Activated CD4-positive, alpha-beta T cell treated with anti-CD3 and anti-CD28 coated beads for 36 hours (primary cell): ENCODE measurements around the gene MYG1. TPM values are rescaled to one million over a fixed set of nuclear protein-coding genes. Genes with fewer than 3 reads are reported as not detected.

Experiments
- ATAC-seq: fragments of 200-7000 bp; cut with Tn5 transposase; one replicate; pipeline ENCODE4 v1.10.0; 2021; ENCODE audit warnings: mild to moderate bottlenecking, moderate library complexity
- CTCF ChIA-PET: fragments of 350-600 bp; sonication (Branson Sonifier 250); formaldehyde crosslinking; loops from one replicate; lab custom pipeline; 2021; ENCODE audit warnings: antibody characterized with exemption; lab: Charles Lee
- POLR2A ChIA-PET: fragments of 350-600 bp; sonication (Branson Sonifier 250); formaldehyde crosslinking; loops from one replicate; lab custom pipeline; 2021; ENCODE audit warnings: antibody characterized with exemption, inconsistent platforms; lab: Charles Lee
- DNase-seq: peaks from one replicate; pipeline ENCODE4 v3.0.0-alpha.2; 2020
- H3K27ac Mint-ChIP-seq: one replicate; pipeline ENCODE4 v1.8.0; 2021; ENCODE audit warnings: mixed read lengths
- H3K27me3 Mint-ChIP-seq: one replicate; pipeline ENCODE4 v1.8.0; 2021; ENCODE audit warnings: mixed read lengths
- H3K36me3 Mint-ChIP-seq: one replicate; pipeline ENCODE4 v1.8.0; 2021; ENCODE audit warnings: low read depth, mixed read lengths
- H3K4me1 Mint-ChIP-seq: one replicate; pipeline ENCODE4 v1.8.0; 2021; ENCODE audit warnings: mixed read lengths
- H3K4me3 Mint-ChIP-seq: one replicate; pipeline ENCODE4 v1.8.0; 2021; ENCODE audit warnings: mild to moderate bottlenecking, moderate library complexity, mixed read lengths
- H3K9me3 Mint-ChIP-seq: one replicate; pipeline ENCODE4 v1.8.0; 2021; ENCODE audit warnings: low read depth, mixed read lengths
- intact Hi-C, 2 experiments: fragments of 100-400 bp; cut with DNase I in 1 of 2; cut with micrococcal nuclease in 1 of 2; formaldehyde crosslinking; loops; one replicate each; pipeline versions ENCODE4 v1.14.2 to v1.15.1; 2022 to 2024; cut with DNase I, micrococcal nuclease
- total RNA-seq, 2 experiments: library from RNA; stranded (reverse); gene quantifications; one replicate each; pipeline ENCODE4 v1.2.3, GENCODE V29; 2021

The MYG1 gene
- total RNA-seq, 2 experiments from 2014 or later = 61.9 to 68.8 TPM

GRCh38 chr12:53347905-53348304 lies 48.4 kb downstream of the MYG1 start:
- no peaks in the 10 kb centered on the region for H3K9me3 Mint-ChIP-seq
- CTCF ChIA-PET = interaction anchor here (0.6 to 6.1 kb wide), 8 partner anchors 16 to 146 kb away, joined by 3 to 77 read pairs (median 4); partner anchors contain the start of gene AAAS
- no peak overlapping the region for H3K27ac Mint-ChIP-seq
- POLR2A ChIA-PET = no interaction called here
- no peaks in the 10 kb centered on the region for H3K27me3 Mint-ChIP-seq
- DNase-seq = no peak
- no peaks in the 10 kb centered on the region for H3K36me3 Mint-ChIP-seq
- ATAC-seq = no peak
- H3K4me3 Mint-ChIP-seq = no peak overlapping the region
- intact Hi-C loops = no loop called here
- H3K4me1 Mint-ChIP-seq = peaks cover 21% of the 10 kb centered on the region

DNA sequence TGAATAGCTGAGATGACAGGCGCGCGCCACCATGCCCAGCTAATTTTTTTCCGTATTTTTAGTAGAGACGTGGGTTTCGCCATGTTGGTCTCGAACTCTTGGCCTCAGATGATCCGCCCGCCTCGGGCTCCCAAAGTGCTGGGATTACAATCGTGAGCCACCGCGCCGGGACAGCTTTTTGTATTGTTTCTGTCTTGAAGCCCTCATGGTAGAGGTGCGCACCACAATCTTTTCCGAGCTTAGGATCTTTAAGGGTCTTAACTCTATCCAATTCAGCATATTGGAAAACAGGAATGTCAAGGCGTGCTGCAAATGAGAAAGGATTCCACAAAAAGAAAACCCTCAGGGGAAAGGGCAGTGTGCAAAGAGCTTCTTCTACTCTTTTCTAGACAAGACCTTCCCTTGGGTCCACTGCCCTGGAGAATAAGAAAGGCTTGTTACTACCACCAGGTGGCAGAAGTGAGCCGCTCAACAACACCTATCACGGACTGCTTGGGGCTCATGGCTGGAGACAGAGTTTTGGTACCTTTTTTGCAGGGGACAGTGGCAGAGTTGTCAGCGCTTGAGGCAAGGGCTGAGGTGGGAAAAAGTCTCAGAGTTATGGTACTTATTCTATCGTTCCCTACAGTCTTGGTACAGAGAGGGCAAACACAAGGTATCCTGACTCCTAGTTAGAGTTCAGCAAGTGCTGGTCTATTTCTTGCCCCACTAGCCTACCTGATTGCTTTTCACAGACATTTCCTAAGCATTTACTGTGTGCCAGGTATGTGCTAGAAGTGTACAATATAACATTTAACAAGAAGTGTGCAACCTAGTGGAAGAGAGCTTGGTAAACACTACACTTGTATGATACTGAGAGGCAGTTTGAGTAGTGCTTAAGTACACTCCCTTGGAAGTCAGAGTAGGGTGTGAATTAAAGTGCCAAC lies 53.1 kb downstream of the MYG1 start:
- H3K36me3 Mint-ChIP-seq = no peaks in the 10 kb centered on the region
- H3K4me3 Mint-ChIP-seq = no peak overlapping the region
- no peaks in the 10 kb centered on the region for H3K9me3 Mint-ChIP-seq
- CTCF ChIA-PET = interaction anchor here (0.5 to 6.0 kb wide), 51 partner anchors 9 to 216 kb away, joined by 3 to 117 read pairs (median 5); partner anchors contain the start of genes AAAS, AMHR2, NPFF and PRR13
- peaks cover 8% of the 10 kb centered on the region for H3K4me1 Mint-ChIP-seq
- H3K27me3 Mint-ChIP-seq = no peaks in the 10 kb centered on the region
- intact Hi-C loops = loop anchor here (1.0 kb wide), 5 partner anchors 28 to 156 kb away; partner anchors contain the start of gene SP1 (in 1 of the 2)
- POLR2A ChIA-PET = interaction anchor here (0.5 to 1.5 kb wide), 7 partner anchors 17 to 146 kb away, joined by 3 to 7 read pairs (median 3); partner anchors contain the start of gene MAP3K12
- DNase-seq (peak; percentile 91), ATAC-seq (peak; percentile 100)
- H3K27ac Mint-ChIP-seq = peak overlapping the region; percentile 56

DNA sequence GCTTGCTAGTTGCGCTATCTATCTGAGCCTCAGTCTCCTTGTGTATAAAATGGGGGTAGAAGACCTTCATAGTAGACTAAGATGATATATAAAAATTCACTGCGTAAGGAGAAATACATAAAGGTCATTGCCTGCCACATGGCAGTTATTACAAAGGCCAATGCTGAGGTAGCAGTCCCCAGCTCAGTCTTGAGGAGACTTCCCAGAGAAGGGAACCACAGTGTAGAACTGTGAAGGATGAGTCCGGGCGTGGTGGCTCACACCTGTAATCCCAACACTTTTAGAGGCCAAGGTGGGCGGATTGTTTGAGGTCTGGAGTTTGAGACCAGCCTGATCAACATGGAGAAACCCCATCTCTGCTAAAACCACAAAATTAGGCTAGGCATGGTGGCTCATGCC lies 53.8 kb downstream of the MYG1 start:
- ChIA-PET CTCF (interaction anchor here (1.0 to 6.0 kb wide), 13 partner anchors 21 to 165 kb away, joined by 3 to 117 read pairs (median 14); partner anchors contain the start of genes AAAS, AMHR2, NPFF and SP1), POLR2A (interaction anchor here (1.5 kb wide), 1 partner anchor 75 kb away, joined by 7 read pairs; no protein-coding TSS in a partner anchor)
- intact Hi-C loops = no loop called here

GRCh38 chr12:53355121-53355520 lies 55.6 kb downstream of the MYG1 start:
- ATAC-seq (no peak), DNase-seq (no peak)
- no peak overlapping the region for H3K4me3 Mint-ChIP-seq
- no peaks in the 10 kb centered on the region for H3K36me3 Mint-ChIP-seq
- intact Hi-C loops = no loop called here
- ChIA-PET CTCF (interaction anchor here (0.7 to 6.0 kb wide), 4 partner anchors 62 to 154 kb away, joined by 3 to 117 read pairs (median 6); partner anchors contain the start of gene AMHR2), POLR2A (interaction anchor here (0.7 to 0.8 kb wide), 2 partner anchors 22 to 78 kb away, joined by 3 to 6 read pairs; no protein-coding TSS in a partner anchor)
- no peak overlapping the region for H3K27ac Mint-ChIP-seq
- H3K27me3 Mint-ChIP-seq = no peaks in the 10 kb centered on the region
- peaks cover 8% of the 10 kb centered on the region for H3K4me1 Mint-ChIP-seq
- no peaks in the 10 kb centered on the region for H3K9me3 Mint-ChIP-seq

More for the DNA sequence above, 53.8 kb downstream of the MYG1 start:
- no peaks in the 10 kb centered on the region for H3K27me3 Mint-ChIP-seq
- H3K36me3 Mint-ChIP-seq = no peaks in the 10 kb centered on the region
- ATAC-seq (no peak), DNase-seq (no peak)
- no peak overlapping the region for H3K4me3 Mint-ChIP-seq
- H3K9me3 Mint-ChIP-seq = no peaks in the 10 kb centered on the region
- no peak overlapping the region for H3K27ac Mint-ChIP-seq
- peaks cover 8% of the 10 kb centered on the region for H3K4me1 Mint-ChIP-seq

Other genes with a start within 250 kb of the MYG1 start
- 1 to 10 TPM in 1 of 2 experiments, under 1 TPM in 1; 0.77 to 2.4 TPM for gene TNS2, start 249.6 kb upstream of the MYG1 start, total RNA-seq
- gene SPRYD3, start 220.3 kb upstream of the MYG1 start, total RNA-seq = 10 to 100 TPM; 13.7 to 18.2 TPM
- 1 to 10 TPM; 1.3 to 2.4 TPM for gene IGFBP6, start 202.0 kb upstream of the MYG1 start, total RNA-seq
- under 1 TPM; 0.57 to 0.79 TPM for gene SOAT2, start 196.2 kb upstream of the MYG1 start, total RNA-seq
- gene ZNF740, start 119.0 kb upstream of the MYG1 start, total RNA-seq = 10 to 100 TPM; 34.9 to 40.2 TPM
- gene CSAD, start 118.8 kb upstream of the MYG1 start, total RNA-seq = 10 to 100 TPM; 20.0 to 23.1 TPM
- 10 to 100 TPM; 73.0 to 77.6 TPM for gene ITGB7, start 92.4 kb upstream of the MYG1 start, total RNA-seq
- gene RARG, start 67.5 kb upstream of the MYG1 start, total RNA-seq = 10 to 100 TPM; 20.0 to 21.6 TPM
- 10 to 100 TPM; 60.8 to 66.9 TPM for gene ESPL1, start 31.4 kb upstream of the MYG1 start, total RNA-seq
- 100 to 1,000 TPM; 253 to 322 TPM for gene PFDN5, start 4.2 kb upstream of the MYG1 start, total RNA-seq
- 10 to 100 TPM; 65.5 to 72.5 TPM for gene AAAS, start 21.9 kb downstream of the MYG1 start, total RNA-seq
- gene SP7, start 36.7 kb downstream of the MYG1 start, total RNA-seq = not detected
- gene SP1, start 80.5 kb downstream of the MYG1 start, total RNA-seq = 10 to 100 TPM; 76.8 to 93.5 TPM
- gene AMHR2, start 124.2 kb downstream of the MYG1 start, total RNA-seq = not detected
- gene PRR13, start 142.0 kb downstream of the MYG1 start, total RNA-seq = 100 to 1,000 TPM; 250 to 266 TPM
- 100 to 1,000 TPM; 881 to 999 TPM for gene PCBP2, start 152.4 kb downstream of the MYG1 start, total RNA-seq
- gene MAP3K12, start 199.8 kb downstream of the MYG1 start, total RNA-seq = 10 to 100 TPM; 12.6 to 13.8 TPM
- gene TARBP2, start 201.6 kb downstream of the MYG1 start, total RNA-seq = 10 to 100 TPM; 28.3 to 30.2 TPM
- gene NPFF, start 207.8 kb downstream of the MYG1 start, total RNA-seq = not detected